ENCODE data around the gene TEAD2. TPM values are rescaled to one million over a fixed set of nuclear protein-coding genes. Genes with fewer than 3 reads are reported as not detected.
A peak's percentile ranks its signal among the peaks of the same experiment; 100 is the strongest.

The TEAD2 gene
- total RNA-seq, 1 donor, result 41.3 TPM

DNA sequence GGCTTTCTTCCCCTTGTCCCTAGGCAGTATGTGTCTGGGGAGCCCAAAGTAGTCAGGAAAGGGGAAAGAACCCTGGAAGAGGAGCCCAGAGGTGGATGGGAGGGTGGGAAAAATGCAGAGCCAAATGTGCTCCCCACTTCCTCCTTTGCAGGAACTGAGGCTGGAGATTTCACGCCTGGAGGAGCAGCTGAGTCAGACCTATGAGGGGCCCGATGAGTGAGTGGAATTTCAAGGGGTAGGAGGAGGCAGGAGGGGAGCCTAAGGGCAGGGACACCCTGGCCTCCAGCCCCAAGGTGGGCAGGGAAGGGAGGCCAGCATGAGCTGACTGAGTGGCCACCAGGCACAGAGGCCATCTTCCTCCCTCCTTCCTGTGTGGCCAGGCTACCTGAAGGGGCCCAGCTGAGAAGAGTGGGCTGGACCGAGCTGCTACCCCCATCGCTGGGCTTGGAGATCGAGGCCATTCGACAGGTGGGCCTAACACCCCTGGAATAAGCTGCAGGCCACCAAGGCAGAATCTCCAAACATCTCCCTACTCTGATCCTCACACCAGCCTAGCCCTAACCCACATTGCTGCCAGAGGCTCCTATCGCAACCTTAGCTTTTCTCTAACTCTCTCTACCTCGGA lies 46.7 kb upstream of the TEAD2 start:
- TF ChIP-seq, protein P1, sequence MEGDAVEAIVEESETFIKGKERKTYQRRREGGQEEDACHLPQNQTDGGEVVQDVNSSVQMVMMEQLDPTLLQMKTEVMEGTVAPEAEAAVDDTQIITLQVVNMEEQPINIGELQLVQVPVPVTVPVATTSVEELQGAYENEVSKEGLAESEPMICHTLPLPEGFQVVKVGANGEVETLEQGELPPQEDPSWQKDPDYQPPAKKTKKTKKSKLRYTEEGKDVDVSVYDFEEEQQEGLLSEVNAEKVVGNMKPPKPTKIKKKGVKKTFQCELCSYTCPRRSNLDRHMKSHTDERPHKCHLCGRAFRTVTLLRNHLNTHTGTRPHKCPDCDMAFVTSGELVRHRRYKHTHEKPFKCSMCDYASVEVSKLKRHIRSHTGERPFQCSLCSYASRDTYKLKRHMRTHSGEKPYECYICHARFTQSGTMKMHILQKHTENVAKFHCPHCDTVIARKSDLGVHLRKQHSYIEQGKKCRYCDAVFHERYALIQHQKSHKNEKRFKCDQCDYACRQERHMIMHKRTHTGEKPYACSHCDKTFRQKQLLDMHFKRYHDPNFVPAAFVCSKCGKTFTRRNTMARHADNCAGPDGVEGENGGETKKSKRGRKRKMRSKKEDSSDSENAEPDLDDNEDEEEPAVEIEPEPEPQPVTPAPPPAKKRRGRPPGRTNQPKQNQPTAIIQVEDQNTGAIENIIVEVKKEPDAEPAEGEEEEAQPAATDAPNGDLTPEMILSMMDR (IDR thresholded peaks at IDR 0.05; ENCODE audit: extremely low read depth, low read depth, low read length), result no peak
- Histone ChIP-seq H3K36me3 (ENCODE audit: insufficient read depth, low read length) (no peaks in the 10 kb centered on the region), H3K27me3 (ENCODE audit: insufficient read depth, low read length) (no peaks in the 10 kb centered on the region), H3K4me3 (ENCODE audit: insufficient read depth, low read length) (no peak overlapping the region), H3K27ac (ENCODE audit: low read depth, low read length) (no peak overlapping the region), H3K4me1 (ENCODE audit: insufficient read depth, low read length) (no peaks in the 10 kb centered on the region), H3K9me3 (ENCODE audit: low read depth, low read length) (no peaks in the 10 kb centered on the region), H2AFZ (ENCODE audit: low read length) (no peak overlapping the region), H4K20me1 (ENCODE audit: insufficient read depth, low read length) (no peaks in the 10 kb centered on the region), H3K4me2 (ENCODE audit: insufficient read depth, low read length) (no peak overlapping the region), H3K79me2 (ENCODE audit: insufficient read depth, low read length) (no peaks in the 10 kb centered on the region)
- DNase-seq (ENCODE audit: insufficient read length, low spot score, missing footprints), result peak; percentile 63

DNA sequence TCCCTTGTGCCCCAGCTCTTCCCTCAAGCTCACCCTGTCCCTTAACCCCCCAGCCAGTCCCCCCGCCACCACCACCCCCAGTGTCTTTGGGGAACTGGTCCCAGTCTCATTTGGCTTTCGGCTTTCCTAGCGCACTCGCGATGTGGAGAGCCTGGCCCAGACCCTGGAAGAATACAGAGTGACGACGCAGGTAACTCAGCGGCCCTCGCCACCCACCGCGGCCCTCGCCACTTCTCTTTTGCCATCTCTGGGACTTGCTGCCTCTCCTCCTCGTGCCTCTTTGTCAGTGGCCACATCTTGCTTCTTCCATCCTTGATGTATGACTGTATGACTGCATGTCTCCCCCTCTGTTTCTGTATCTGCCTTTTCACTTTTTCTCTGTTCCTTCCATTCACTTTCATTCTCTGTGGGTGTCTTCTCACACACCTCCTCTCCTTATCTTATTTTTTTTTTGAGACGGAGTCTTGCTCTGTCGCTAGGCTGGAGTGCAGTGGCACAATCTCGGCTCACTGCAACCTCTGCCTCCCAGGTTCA lies 45.3 kb upstream of the TEAD2 start:
- Histone ChIP-seq H4K20me1 (ENCODE audit: insufficient read depth, low read length) (no peaks in the 10 kb centered on the region), H3K4me2 (ENCODE audit: insufficient read depth, low read length) (no peak overlapping the region), H2AFZ (ENCODE audit: low read length) (no peak overlapping the region), H3K4me3 (ENCODE audit: insufficient read depth, low read length) (no peak overlapping the region), H3K27me3 (ENCODE audit: insufficient read depth, low read length) (no peaks in the 10 kb centered on the region), H3K4me1 (ENCODE audit: insufficient read depth, low read length) (no peaks in the 10 kb centered on the region), H3K36me3 (ENCODE audit: insufficient read depth, low read length) (no peaks in the 10 kb centered on the region), H3K9me3 (ENCODE audit: low read depth, low read length) (no peaks in the 10 kb centered on the region), H3K79me2 (ENCODE audit: insufficient read depth, low read length) (no peaks in the 10 kb centered on the region), H3K27ac (ENCODE audit: low read depth, low read length) (no peak overlapping the region)
- TF ChIP-seq, protein P1 (IDR thresholded peaks at IDR 0.05; ENCODE audit: extremely low read depth, low read depth, low read length), result no peak
- DNase-seq (ENCODE audit: insufficient read length, low spot score, missing footprints), result no peak

DNA sequence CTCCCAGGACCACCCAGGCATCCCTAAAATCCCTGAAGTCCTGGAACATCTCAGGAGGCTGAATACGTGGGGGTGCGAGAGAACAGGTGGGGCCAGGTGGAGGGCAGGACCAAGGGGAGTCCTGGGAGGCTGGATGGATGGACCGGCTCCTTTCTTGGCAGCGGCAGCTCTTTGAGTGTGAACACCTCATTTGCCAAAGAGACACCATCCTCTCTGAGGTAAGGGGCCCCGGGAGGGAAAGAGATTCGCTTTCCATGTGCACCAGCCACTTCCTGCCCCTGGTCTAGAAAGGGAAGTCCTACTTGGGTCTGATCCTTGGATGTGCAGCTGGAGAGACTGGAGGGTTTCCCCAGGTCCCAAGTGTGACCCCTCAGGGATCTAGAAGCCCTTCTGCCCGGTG lies 44.9 kb upstream of the TEAD2 start:
- Histone ChIP-seq H3K9me3 (ENCODE audit: low read depth, low read length) (no peaks in the 10 kb centered on the region), H4K20me1 (ENCODE audit: insufficient read depth, low read length) (no peaks in the 10 kb centered on the region), H3K4me3 (ENCODE audit: insufficient read depth, low read length) (no peak overlapping the region), H3K4me2 (ENCODE audit: insufficient read depth, low read length) (no peak overlapping the region), H3K27me3 (ENCODE audit: insufficient read depth, low read length) (no peaks in the 10 kb centered on the region), H3K79me2 (ENCODE audit: insufficient read depth, low read length) (no peaks in the 10 kb centered on the region), H2AFZ (ENCODE audit: low read length) (no peak overlapping the region), H3K36me3 (ENCODE audit: insufficient read depth, low read length) (no peaks in the 10 kb centered on the region), H3K27ac (ENCODE audit: low read depth, low read length) (no peak overlapping the region), H3K4me1 (ENCODE audit: insufficient read depth, low read length) (no peaks in the 10 kb centered on the region)
- peak; percentile 57 for DNase-seq (ENCODE audit: insufficient read length, low spot score, missing footprints)
- TF ChIP-seq, protein P1 (IDR thresholded peaks at IDR 0.05; ENCODE audit: extremely low read depth, low read depth, low read length), result no peak

DNA sequence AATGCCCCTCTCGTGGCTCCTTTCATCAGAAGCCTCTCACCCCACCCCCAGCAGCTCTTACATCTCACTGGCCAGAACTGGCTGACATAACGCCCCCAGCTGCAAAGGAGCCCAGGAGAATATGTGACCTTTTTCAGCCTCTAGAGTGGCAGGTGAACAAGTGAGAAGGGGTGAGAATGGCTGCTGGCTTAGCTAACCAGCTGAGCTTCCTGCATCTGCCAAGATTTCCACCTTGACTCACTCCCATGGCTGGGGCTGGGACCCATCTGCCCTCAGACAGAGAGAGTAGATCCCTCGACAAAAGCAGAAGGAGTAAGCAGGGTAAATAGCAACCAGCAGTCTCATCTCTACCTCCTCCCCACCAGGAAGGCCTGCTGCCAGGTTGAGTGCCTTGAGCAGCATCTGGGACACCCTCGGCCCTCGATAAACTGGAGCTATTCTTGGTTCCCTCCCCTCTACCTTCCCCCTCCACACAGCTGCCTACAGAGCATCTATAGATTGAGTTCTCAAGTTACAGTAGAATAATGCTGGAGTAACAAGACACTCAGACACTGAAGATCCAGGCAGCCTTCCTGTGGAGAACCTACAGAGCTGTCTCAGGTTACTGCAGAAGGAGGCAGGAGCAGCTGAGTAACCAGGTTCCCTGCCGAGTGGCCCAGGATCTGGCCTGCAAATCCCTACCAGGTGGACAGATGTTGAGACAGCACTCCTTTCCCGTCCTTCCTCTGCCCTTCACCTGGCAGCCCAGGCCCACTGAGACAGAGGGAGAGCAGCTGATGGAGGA lies 41.4 kb upstream of the TEAD2 start:
- Histone ChIP-seq H3K4me2 (ENCODE audit: insufficient read depth, low read length) (no peak overlapping the region), H4K20me1 (ENCODE audit: insufficient read depth, low read length) (no peaks in the 10 kb centered on the region), H3K79me2 (ENCODE audit: insufficient read depth, low read length) (no peaks in the 10 kb centered on the region), H3K36me3 (ENCODE audit: insufficient read depth, low read length) (no peaks in the 10 kb centered on the region), H3K9me3 (ENCODE audit: low read depth, low read length) (no peaks in the 10 kb centered on the region), H3K27me3 (ENCODE audit: insufficient read depth, low read length) (peaks cover 5% of the 10 kb centered on the region), H3K4me3 (ENCODE audit: insufficient read depth, low read length) (no peak overlapping the region), H3K4me1 (ENCODE audit: insufficient read depth, low read length) (no peaks in the 10 kb centered on the region), H3K27ac (ENCODE audit: low read depth, low read length) (no peak overlapping the region), H2AFZ (ENCODE audit: low read length) (no peak overlapping the region)
- TF ChIP-seq, protein P1 (IDR thresholded peaks at IDR 0.05; ENCODE audit: extremely low read depth, low read depth, low read length), result no peak
- peak; percentile 61 for DNase-seq (ENCODE audit: insufficient read length, low spot score, missing footprints)

Measured in osteoblast (primary cell).